Keratinocyte (primary cell): ENCODE results near the gene SLC16A7. TPM values are rescaled to one million over a fixed set of nuclear protein-coding genes. Genes with fewer than 3 reads are reported as not detected.

Source experiments
- DNase-seq: peaks from one replicate; pipeline ENCODE4 v3.0.0-alpha.2; 2011; ENCODE audit warnings: low read depth, missing footprints, low spot score
- FAIRE-seq: peaks from 2 replicates; lab custom pipeline; 2011; peaks lifted over from hg19 to GRCh38; lab: Jason Lieb, UNC
- H2AFZ ChIP-seq: 2 replicates; pipeline ENCODE4 v1.6.0; 2012; ENCODE audit warnings: low read length, control low read depth, inconsistent platforms; ENCODE audit not compliant: control insufficient read depth
- H3K27ac ChIP-seq: 2 replicates; pipeline ENCODE4 v1.5.1; 2011; ENCODE audit warnings: low read length; ENCODE audit not compliant: control insufficient read depth, insufficient read depth
- H3K27me3 ChIP-seq: 3 replicates; pipeline ENCODE4 v1.6.0; 2011; ENCODE audit warnings: low read length; ENCODE audit not compliant: control insufficient read depth, insufficient read depth; ENCODE audit errors: extremely low read depth
- H3K36me3 ChIP-seq, 2 experiments: 2 replicates in 1 of 2; 3 replicates in 1 of 2; pipeline ENCODE4 v1.5.1; 2011; ENCODE audit warnings: low read length in 2 of 2, mild to moderate bottlenecking in 1 of 2; ENCODE audit not compliant: control insufficient read depth in 2 of 2, insufficient read depth in 2 of 2; ENCODE audit errors: extremely low read depth in 1 of 2
- H3K4me1 ChIP-seq: 3 replicates; pipeline ENCODE4 v1.5.1; 2011; ENCODE audit warnings: low read length; ENCODE audit not compliant: control insufficient read depth, insufficient read depth; ENCODE audit errors: extremely low read depth
- H3K4me2 ChIP-seq: 3 replicates; pipeline ENCODE4 v1.6.0; 2011; ENCODE audit warnings: low read depth, low read length; ENCODE audit not compliant: control insufficient read depth, insufficient read depth; ENCODE audit errors: extremely low read depth
- H3K4me3 ChIP-seq, 3 experiments: fragments of 200-600 bp in 1 of 3; sonication (generic) in 1 of 3; 2 replicates in 2 of 3; 3 replicates in 1 of 3; pipeline ENCODE4 v1.5.1; 2011 to 2016; ENCODE audit warnings: low read length in 3 of 3, mild to moderate bottlenecking in 3 of 3, control low read depth in 2 of 3, inconsistent platforms in 1 of 3, low read depth in 1 of 3, mixed read lengths in 1 of 3, mixed run types in 1 of 3, moderate library complexity in 1 of 3; ENCODE audit not compliant: control insufficient read depth in 2 of 3, insufficient read depth in 2 of 3; ENCODE audit errors: extremely low read depth in 1 of 3
- H3K79me2 ChIP-seq: 2 replicates; pipeline ENCODE4 v1.6.0; 2012; ENCODE audit warnings: low read length; ENCODE audit not compliant: control insufficient read depth, insufficient read depth
- H3K9ac ChIP-seq: 3 replicates; pipeline ENCODE4 v1.6.0; 2011; ENCODE audit warnings: low read length; ENCODE audit not compliant: control insufficient read depth, insufficient read depth; ENCODE audit errors: extremely low read depth
- H3K9me1 ChIP-seq: 3 replicates; pipeline ENCODE4 v1.6.0; 2011; ENCODE audit warnings: low read length; ENCODE audit not compliant: control insufficient read depth, insufficient read depth; ENCODE audit errors: extremely low read depth
- H3K9me3 ChIP-seq: 2 replicates; pipeline ENCODE4 v1.5.1; 2012; ENCODE audit warnings: low read depth, low read length; ENCODE audit not compliant: control insufficient read depth
- H4K20me1 ChIP-seq: 3 replicates; pipeline ENCODE4 v1.6.0; 2011; ENCODE audit warnings: low read length; ENCODE audit not compliant: control insufficient read depth, insufficient read depth; ENCODE audit errors: extremely low read depth
- EZH2 ChIP-seq: IDR thresholded peaks from one replicate; pipeline ENCODE4 v1.6.1; 2012; ENCODE audit warnings: inconsistent platforms, mild to moderate bottlenecking, low read length, moderate library complexity
- dilution Hi-C: fragments of 300-500 bp; cut with MboI; formaldehyde crosslinking; loops from one replicate; pipeline ENCODE4 v1.7.0; 2020; ENCODE audit warnings: low sequenced_read_pairs; ENCODE audit not compliant: extremely low pct_ligation_motif_present
- polyA plus RNA-seq, 5 experiments: library from polyadenylated mRNA; depleted of rRNA in 3 of 5; stranded (reverse) in 3 of 5; stranded (forward) in 1 of 5; unstranded in 1 of 5; fragments of >200 nt; gene quantifications; 1 replicate in 1 of 5; 2 replicates in 3 of 5; 3 replicates in 1 of 5; pipeline versions ENCODE4 v1.2.1 to v1.2.3, GENCODE V29; 2011 to 2012; ENCODE audit warnings: missing spikeins in 2 of 5, low read depth in 1 of 5, low replicate concordance in 1 of 5
- TF ChIP-seq, protein P1 (sequence below), 3 experiments: IDR thresholded peaks in 1 of 3; conservative IDR thresholded peaks in 1 of 3; optimal IDR thresholded peaks in 1 of 3; 2 replicates in 2 of 3; 3 replicates in 1 of 3; pipeline versions ENCODE3 to v1.5.1; 2011; ENCODE audit warnings: low read length in 3 of 3, mild to moderate bottlenecking in 3 of 3, moderate library complexity in 2 of 3, control low read depth in 1 of 3, inconsistent platforms in 1 of 3; ENCODE audit not compliant: insufficient read depth in 2 of 3; ENCODE audit errors: extremely low read depth in 1 of 3

Gene SLC16A7
- polyA plus RNA-seq, 1 donor (not counting 4 experiments of a cell fraction or from before 2014, with no cell fraction given), result 0.87 TPM

DNA sequence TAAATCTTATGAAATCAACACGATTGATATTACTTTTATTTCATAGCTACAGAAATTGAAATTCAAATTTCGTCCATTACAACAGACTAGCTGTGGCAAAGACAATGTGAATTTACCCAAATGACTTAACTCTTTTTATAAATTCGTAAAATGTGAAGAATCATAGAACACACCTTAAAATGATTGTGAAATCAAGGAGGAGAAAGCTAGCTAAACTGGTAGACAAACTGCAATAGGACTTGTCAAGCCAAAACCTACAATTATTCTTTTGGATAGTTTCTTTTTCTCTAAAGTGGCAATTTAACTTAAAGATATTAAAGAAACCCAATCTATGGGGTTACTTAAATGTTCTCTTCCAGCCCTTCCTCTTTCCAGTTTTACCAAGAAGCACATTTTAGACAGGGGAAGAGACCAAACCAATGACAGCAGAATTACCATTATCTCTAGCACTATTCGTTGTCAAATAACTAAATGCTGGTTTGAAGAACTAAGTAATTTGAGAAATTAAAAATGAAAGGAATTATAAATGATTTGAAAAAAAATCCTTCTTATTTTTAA lies 807 bp upstream of the SLC16A7 start:
- dilution Hi-C loops, result no loop called here
- TF ChIP-seq, protein P1, sequence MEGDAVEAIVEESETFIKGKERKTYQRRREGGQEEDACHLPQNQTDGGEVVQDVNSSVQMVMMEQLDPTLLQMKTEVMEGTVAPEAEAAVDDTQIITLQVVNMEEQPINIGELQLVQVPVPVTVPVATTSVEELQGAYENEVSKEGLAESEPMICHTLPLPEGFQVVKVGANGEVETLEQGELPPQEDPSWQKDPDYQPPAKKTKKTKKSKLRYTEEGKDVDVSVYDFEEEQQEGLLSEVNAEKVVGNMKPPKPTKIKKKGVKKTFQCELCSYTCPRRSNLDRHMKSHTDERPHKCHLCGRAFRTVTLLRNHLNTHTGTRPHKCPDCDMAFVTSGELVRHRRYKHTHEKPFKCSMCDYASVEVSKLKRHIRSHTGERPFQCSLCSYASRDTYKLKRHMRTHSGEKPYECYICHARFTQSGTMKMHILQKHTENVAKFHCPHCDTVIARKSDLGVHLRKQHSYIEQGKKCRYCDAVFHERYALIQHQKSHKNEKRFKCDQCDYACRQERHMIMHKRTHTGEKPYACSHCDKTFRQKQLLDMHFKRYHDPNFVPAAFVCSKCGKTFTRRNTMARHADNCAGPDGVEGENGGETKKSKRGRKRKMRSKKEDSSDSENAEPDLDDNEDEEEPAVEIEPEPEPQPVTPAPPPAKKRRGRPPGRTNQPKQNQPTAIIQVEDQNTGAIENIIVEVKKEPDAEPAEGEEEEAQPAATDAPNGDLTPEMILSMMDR (optimal IDR thresholded peaks at IDR 0.05 in 1 of 3, IDR thresholded peaks at IDR 0.05 in 1 of 3, conservative IDR thresholded peaks at IDR 0.05 in 1 of 3; ENCODE audit: extremely low read depth in 1 of 3, insufficient read depth in 2 of 3, low read length in 3 of 3), result no peak
- TF ChIP-seq EZH2, result no peak
- Histone ChIP-seq H3K79me2 (no peaks in the 10 kb centered on the region), H3K4me3 (peak overlapping the region in 1 of 3 experiments; percentile 47), H3K9me3 (no peaks in the 10 kb centered on the region), H3K36me3 (no peaks in the 10 kb centered on the region), H3K4me1 (peaks cover 15% of the 10 kb centered on the region), H3K4me2 (peak overlapping the region; percentile 60), H2AFZ (no peak overlapping the region), H3K9me1 (no peaks in the 10 kb centered on the region), H4K20me1 (no peaks in the 10 kb centered on the region), H3K9ac (no peak overlapping the region), H3K27ac (no peak overlapping the region), H3K27me3 (no peaks in the 10 kb centered on the region)
- FAIRE-seq (no peak), DNase-seq (no peak)

DNA sequence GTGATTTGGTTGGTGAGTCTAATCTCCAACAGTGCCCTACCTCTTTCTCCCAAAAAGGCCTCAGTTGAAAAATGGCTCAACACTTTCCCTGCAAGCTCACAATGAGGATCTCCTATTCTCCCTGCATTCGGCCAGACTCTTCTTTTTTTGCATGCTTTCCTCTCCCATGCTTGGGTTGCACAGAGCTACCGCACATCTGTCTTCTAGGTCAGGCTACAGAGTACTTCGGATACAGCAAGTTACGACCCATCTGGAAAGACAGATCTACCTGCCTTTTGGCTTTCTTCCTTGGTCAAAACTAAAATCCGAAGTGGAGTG lies 305 bp upstream of the SLC16A7 start:
- peak; percentile 23 for FAIRE-seq

More for the DNA sequence above, 305 bp upstream of the SLC16A7 start:
- H3K36me3 ChIP-seq, result no peaks in the 10 kb centered on the region
- H4K20me1 ChIP-seq, result no peaks in the 10 kb centered on the region
- DNase-seq, result no peak
- no peaks in the 10 kb centered on the region for H3K79me2 ChIP-seq
- H3K9ac ChIP-seq, result no peak overlapping the region
- peaks cover 15% of the 10 kb centered on the region for H3K4me1 ChIP-seq
- dilution Hi-C loops, result no loop called here
- H3K4me3 ChIP-seq, result peak overlapping the region; percentile 29 to 47 (median 46)
- no peaks in the 10 kb centered on the region for H3K9me1 ChIP-seq
- TF ChIP-seq EZH2, result no peak
- TF ChIP-seq, protein P1 (optimal IDR thresholded peaks at IDR 0.05 in 1 of 3, IDR thresholded peaks at IDR 0.05 in 1 of 3, conservative IDR thresholded peaks at IDR 0.05 in 1 of 3; ENCODE audit: extremely low read depth in 1 of 3, insufficient read depth in 2 of 3, low read length in 3 of 3), result no peak
- H3K27me3 ChIP-seq, result no peaks in the 10 kb centered on the region
- peak overlapping the region; percentile 60 for H3K4me2 ChIP-seq
- H3K27ac ChIP-seq, result no peak overlapping the region
- H3K9me3 ChIP-seq, result no peaks in the 10 kb centered on the region
- peak overlapping the region; percentile 3 for H2AFZ ChIP-seq
